ENCODE data around the gene DNAJB5.

DNA sequence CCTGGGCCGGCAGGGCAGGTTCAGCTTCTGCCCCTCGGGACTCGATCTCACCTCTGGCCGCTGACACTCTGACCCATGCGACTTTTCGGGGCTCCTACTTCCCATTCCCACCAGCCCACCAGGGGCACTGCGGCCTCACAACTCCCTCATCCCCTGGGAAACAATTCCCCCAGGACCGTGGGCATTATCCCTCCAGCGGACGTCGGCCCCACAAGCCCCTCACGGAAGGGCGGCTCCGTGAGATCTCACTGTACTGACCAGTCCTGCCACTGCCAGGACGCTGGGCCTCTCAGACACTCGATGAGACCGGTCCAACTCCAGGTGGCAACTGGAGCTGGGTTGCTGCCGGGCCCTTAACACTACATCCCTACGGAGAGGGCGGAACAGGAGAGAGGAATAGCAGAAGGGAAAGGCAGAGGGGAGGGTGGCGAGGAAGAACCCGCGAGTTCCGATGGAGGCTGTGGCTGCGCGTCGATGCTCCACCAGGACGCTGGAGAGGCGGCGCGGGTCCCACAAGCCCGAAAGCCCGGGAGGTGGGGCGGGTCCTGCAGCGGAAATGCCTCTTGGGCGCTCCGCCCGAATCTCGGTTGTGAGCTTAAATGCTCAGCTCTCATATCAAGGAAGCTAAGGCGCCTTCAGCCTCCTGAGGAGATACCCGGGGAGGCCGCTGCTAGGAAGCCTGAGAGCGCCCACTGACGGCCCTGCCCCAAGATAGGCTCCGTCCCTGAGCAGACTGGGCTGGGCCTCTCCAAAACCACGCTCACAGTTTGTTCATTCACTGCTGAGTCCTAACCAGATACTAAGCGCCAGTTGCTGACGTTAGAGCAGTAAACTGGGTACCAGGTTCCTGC lies 46.5 kb downstream of the DNAJB5 start:
- TF ChIP-seq, protein P1, sequence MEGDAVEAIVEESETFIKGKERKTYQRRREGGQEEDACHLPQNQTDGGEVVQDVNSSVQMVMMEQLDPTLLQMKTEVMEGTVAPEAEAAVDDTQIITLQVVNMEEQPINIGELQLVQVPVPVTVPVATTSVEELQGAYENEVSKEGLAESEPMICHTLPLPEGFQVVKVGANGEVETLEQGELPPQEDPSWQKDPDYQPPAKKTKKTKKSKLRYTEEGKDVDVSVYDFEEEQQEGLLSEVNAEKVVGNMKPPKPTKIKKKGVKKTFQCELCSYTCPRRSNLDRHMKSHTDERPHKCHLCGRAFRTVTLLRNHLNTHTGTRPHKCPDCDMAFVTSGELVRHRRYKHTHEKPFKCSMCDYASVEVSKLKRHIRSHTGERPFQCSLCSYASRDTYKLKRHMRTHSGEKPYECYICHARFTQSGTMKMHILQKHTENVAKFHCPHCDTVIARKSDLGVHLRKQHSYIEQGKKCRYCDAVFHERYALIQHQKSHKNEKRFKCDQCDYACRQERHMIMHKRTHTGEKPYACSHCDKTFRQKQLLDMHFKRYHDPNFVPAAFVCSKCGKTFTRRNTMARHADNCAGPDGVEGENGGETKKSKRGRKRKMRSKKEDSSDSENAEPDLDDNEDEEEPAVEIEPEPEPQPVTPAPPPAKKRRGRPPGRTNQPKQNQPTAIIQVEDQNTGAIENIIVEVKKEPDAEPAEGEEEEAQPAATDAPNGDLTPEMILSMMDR (IDR thresholded peaks at IDR 0.05; ENCODE audit: low read depth, low read length) = no peak
- no peak for TF ChIP-seq POLR2A (IDR thresholded peaks at IDR 0.05; ENCODE audit: extremely low read depth, insufficient read length)
- no peak for TF ChIP-seq MYC (IDR thresholded peaks at IDR 0.05; ENCODE audit: low read depth, low read length)

Measured in NB4 (cell line).